Tibial nerve (tissue), 4 donors: Measurements from ENCODE around the gene SLC22A31. TPM values are rescaled to one million over a fixed set of nuclear protein-coding genes. Genes with fewer than 3 reads are reported as not detected.
"Not testable (repeated sequence)": the region's sequence is repeated elsewhere in the genome, so short reads cannot be mapped to it uniquely, and the experiment has no call there.

Experiments used
- DNase-seq, 2 donors: peaks; one replicate each; pipeline ENCODE4 v3.0.0-alpha.2; 2019; ENCODE audit warnings: low spot score in 2 of 2
- H3K27ac ChIP-seq, 4 donors: fragments of 200-600 bp; sonication (generic) in 3 of 4; one replicate each; pipeline ENCODE4 v1.5.1; 2017 to 2019; ENCODE audit warnings: mild to moderate bottlenecking in 1 of 4
- H3K27me3 ChIP-seq, 2 donors: fragments of 200-600 bp; sonication (generic) in 1 of 2; one replicate each; pipeline versions ENCODE4 v1.5.1 to v1.6.0; 2017 to 2019
- H3K36me3 ChIP-seq, 3 donors: fragments of 200-600 bp; sonication (generic); one replicate each; pipeline ENCODE4 v1.5.1; 2018 to 2019
- H3K4me1 ChIP-seq, 4 donors: fragments of 200-600 bp; sonication (generic) in 3 of 4; one replicate each; pipeline ENCODE4 v1.5.1; 2017 to 2019
- H3K4me3 ChIP-seq, 4 donors: fragments of 200-600 bp; sonication (generic) in 3 of 4; one replicate each; pipeline ENCODE4 v1.5.1; 2017 to 2019; ENCODE audit warnings: mild to moderate bottlenecking in 1 of 4, moderate library complexity in 1 of 4
- H3K9me3 ChIP-seq, 4 donors: fragments of 200-600 bp; sonication (generic) in 3 of 4; one replicate each; pipeline ENCODE4 v1.5.1; 2017 to 2019
- CTCF ChIP-seq, 5 experiments: fragments of 200-600 bp in 3 of 5; fragments of 450-650 bp in 2 of 5; sonication (generic) in 3 of 5; IDR thresholded peaks; one replicate each; pipeline ENCODE4 v1.5.1; 2016 to 2019; ENCODE audit warnings: antibody characterized with exemption in 5 of 5, mild to moderate bottlenecking in 3 of 5, moderate library complexity in 2 of 5
- EP300 ChIP-seq, 2 donors: sonication (generic); formaldehyde crosslinking; IDR thresholded peaks; one replicate each; pipeline ENCODE4 v1.6.1; 2017; ENCODE audit warnings: antibody characterized with exemption in 2 of 2, mild to moderate bottlenecking in 1 of 2
- POLR2A ChIP-seq, 2 donors: fragments of 450-650 bp; IDR thresholded peaks; one replicate each; pipeline ENCODE4 v1.6.1; 2017; ENCODE audit warnings: antibody characterized with exemption in 2 of 2, mild to moderate bottlenecking in 2 of 2, moderate library complexity in 2 of 2
- WGBS, 2 donors: methylation state at CpG; one replicate each; pipeline ENCODE4 v1.1.5; 2018; 5-methylcytosine and 5-hydroxymethylcytosine counted together
- total RNA-seq, 4 donors: library from RNA; depleted of rRNA; stranded (reverse); fragments of >200 nt; gene quantifications; one replicate each; pipeline ENCODE4 v1.1.0, GENCODE V29; 2016

SLC22A31 gene
- total RNA-seq, 4 donors from 2014 or later: 1.4 to 3.3 TPM; not detected in 2

GRCh38 chr16:89192956-89193575 lies 7.3 kb downstream of the SLC22A31 start:
- no peak for TF ChIP-seq POLR2A (IDR thresholded peaks at IDR 0.05)
- no peak for TF ChIP-seq EP300 (IDR thresholded peaks at IDR 0.05)
- no peak for TF ChIP-seq CTCF (IDR thresholded peaks at IDR 0.05)
- no peaks in the 10 kb centered on the region for H3K36me3 ChIP-seq
- H3K9me3 ChIP-seq: no peaks in the 10 kb centered on the region
- peak overlapping the region in 1 of 4 donors; percentile 44 for H3K4me3 ChIP-seq
- H3K27me3 ChIP-seq: peaks cover 0 to 5% of the 10 kb centered on the region in 2 donors
- DNase-seq: no peak
- H3K27ac ChIP-seq: no peak overlapping the region
- H3K4me1 ChIP-seq: peaks cover 0 to 17% (median 8%) of the 10 kb centered on the region in 4 donors
- WGBS, 2 donors: 12 to 19% methylated on average over 31 to 39 of the region's 39 CpGs

DNA sequence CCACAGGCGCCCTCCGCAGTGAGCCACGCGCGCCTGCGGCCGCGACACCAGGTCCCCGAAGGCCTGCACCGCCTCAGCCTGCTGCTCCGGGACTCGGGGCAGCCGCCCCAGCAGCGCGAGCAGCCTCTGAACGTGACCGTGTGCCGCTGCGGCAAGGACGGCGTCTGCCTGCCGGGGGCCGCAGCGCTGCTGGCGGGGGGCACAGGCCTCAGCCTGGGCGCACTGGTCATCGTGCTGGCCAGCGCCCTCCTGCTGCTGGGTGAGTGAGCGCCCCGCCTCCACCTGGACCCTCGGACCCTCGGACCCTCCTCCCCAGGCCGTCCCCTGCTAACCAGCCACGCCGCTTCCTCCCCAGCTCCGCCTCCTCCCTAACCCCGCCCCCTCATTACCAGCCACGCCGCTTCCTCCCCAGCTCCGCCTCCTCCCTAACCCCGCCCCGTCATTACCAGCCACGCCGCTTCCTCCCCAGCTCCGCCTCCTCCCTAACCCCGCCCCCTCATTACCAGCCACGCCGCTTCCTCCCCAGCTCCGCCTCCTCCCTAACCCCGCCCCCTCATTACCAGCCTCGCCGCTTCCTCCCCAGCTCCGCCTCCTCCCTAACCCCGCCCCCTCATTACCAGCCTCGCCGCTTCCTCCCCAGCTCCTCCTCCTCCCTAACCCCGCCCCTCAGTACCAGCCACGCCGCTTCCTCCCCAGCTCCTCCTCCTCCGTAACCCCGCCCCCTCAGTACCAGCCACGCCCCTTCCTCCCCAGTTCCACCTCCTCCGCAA lies 8.0 kb downstream of the SLC22A31 start:
- WGBS, 2 donors: 5 to 9% methylated on average over 26 to 27 of the region's 63 CpGs
- peaks cover 0 to 17% (median 8%) of the 10 kb centered on the region in 4 donors for H3K4me1 ChIP-seq
- H3K9me3 ChIP-seq, H3K27me3 ChIP-seq, H3K27ac ChIP-seq, H3K36me3 ChIP-seq: not testable (repeated sequence)
- H3K4me3 ChIP-seq: peak overlapping the region; percentile 2 to 44 (median 34)
- peak; percentile 30 to 49 for DNase-seq

- Histone ChIP-seq H3K36me3 (no peaks in the 10 kb centered on the region), H3K27me3 (no peaks in the 10 kb centered on the region), H3K4me1 (peaks cover 0 to 17% (median 8%) of the 10 kb centered on the region in 4 donors), H3K4me3 (peak overlapping the region; percentile 2 to 44 (median 34)), H3K9me3 (no peaks in the 10 kb centered on the region), H3K27ac (no peak overlapping the region)
- DNase-seq: no peak
- 3% methylated on average over 7 of the region's 19 CpGs; no CpG with 5 or more reads in 1 of the 2 donors for WGBS, 2 donors
- TF ChIP-seq CTCF (IDR thresholded peaks at IDR 0.05) (no peak), EP300 (IDR thresholded peaks at IDR 0.05) (no peak), POLR2A (IDR thresholded peaks at IDR 0.05) (no peak)
Observed at GRCh38 chr16:89191901-89192185, 8.5 kb downstream of the SLC22A31 start.

GRCh38 chr16:89191033-89191900 lies 9.1 kb downstream of the SLC22A31 start:
- no peak overlapping the region for H3K27ac ChIP-seq
- no peaks in the 10 kb centered on the region for H3K36me3 ChIP-seq
- H3K4me3 ChIP-seq: peak overlapping the region in 1 of 4 donors; percentile 44
- H3K9me3 ChIP-seq: no peaks in the 10 kb centered on the region
- H3K27me3 ChIP-seq: no peaks in the 10 kb centered on the region
- peaks cover 0 to 17% (median 8%) of the 10 kb centered on the region in 4 donors for H3K4me1 ChIP-seq
- WGBS, 2 donors: 38 to 49% methylated on average over 17 to 28 of the region's 44 CpGs
- TF ChIP-seq EP300 (IDR thresholded peaks at IDR 0.05): no peak
- no peak for DNase-seq

DNA sequence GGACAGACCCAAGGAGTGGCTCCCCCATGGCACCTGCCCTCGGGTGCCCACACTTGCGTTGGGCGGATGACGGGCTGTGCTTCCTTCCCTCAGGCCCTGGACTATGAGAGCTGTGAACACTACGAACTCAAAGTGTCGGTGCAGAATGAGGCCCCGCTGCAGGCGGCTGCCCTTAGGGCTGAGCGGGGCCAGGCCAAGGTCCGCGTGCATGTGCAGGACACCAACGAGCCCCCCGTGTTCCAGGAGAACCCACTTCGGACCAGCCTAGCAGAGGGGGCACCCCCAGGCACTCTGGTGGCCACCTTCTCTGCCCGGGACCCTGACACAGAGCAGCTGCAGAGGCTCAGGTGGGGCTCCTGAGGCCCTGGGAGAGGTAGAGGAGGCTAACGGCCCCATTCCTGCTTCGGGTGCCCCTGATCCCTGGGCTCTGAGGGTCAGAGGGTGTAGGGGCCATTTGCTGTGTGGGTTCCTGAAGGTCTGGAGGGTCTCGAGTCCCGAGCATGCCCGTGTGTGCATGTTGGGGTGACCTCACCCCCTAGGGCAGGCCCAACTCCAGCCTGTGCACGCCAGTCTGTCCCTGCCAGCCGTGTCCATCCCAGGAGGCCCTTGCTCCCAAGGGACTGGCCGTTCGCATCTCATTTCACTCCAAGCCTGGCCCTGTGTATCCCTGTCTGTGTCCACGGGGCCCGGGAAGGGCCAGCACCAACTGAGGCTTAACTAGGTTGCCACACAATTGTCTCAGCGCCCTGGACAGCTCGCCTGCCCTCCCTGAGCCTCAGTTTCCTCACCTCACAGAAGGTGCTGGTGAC lies 10.0 kb downstream of the SLC22A31 start:
- Histone ChIP-seq H3K4me3 (no peak overlapping the region), H3K9me3 (no peaks in the 10 kb centered on the region), H3K27me3 (no peaks in the 10 kb centered on the region), H3K4me1 (peaks cover 0 to 17% (median 8%) of the 10 kb centered on the region in 4 donors), H3K36me3 (no peaks in the 10 kb centered on the region), H3K27ac (no peak overlapping the region)
- no peak for TF ChIP-seq CTCF (IDR thresholded peaks at IDR 0.05)
- no peak for TF ChIP-seq EP300 (IDR thresholded peaks at IDR 0.05)
- TF ChIP-seq POLR2A (IDR thresholded peaks at IDR 0.05): no peak
- 50 to 63% methylated on average over 20 to 22 of the region's 28 CpGs for WGBS, 2 donors
- DNase-seq: no peak
